Measurements from ENCODE around the gene SMCHD1.
"Not testable (repeated sequence)": the region's sequence is repeated elsewhere in the genome, so short reads cannot be mapped to it uniquely, and the experiment has no call there.

SMCHD1 gene

GRCh38 chr18:2657788-2658458, 2.4 kb downstream of the SMCHD1 start:
- no peak for DNase-seq (ENCODE audit: low read depth in 2 of 3, low spot score in 1 of 3)

- not testable (repeated sequence) for DNase-seq (ENCODE audit: low read depth in 2 of 3, low spot score in 1 of 3)
Observed at GRCh38 chr18:2660849-2661248, 5.3 kb downstream of the SMCHD1 start.

- DNase-seq (ENCODE audit: low read depth in 2 of 3, low spot score in 1 of 3): not testable (repeated sequence)
Observed at GRCh38 chr18:2662288-2662687, 6.8 kb downstream of the SMCHD1 start.

DNA sequence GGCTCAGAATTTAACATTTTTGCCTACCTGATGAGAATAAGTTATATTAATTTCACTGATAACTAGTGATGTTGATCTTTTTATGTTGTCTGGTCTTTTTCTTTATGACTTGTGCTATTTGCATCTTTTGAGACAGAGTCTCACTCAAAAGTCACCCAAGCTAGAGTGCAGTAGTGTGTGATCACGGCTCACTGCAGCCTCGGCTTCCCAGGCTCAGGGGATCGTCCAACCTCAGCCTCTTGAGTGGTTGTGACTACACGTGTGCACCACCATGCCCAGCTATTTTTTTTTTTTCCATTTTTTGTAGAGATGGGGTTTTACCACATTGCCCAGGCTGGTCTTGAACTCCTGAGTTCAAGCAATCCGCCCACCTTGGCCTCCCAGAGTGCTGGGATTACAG, 7.5 kb downstream of the SMCHD1 start:
- DNase-seq (ENCODE audit: low read depth in 2 of 3, low spot score in 1 of 3): no peak

GRCh38 chr18:2672410-2672809, 16.9 kb downstream of the SMCHD1 start:
- no peak for DNase-seq (ENCODE audit: low read depth in 2 of 3, low spot score in 1 of 3)

- no peak for DNase-seq (ENCODE audit: low read depth in 2 of 3, low spot score in 1 of 3)
Observed at GRCh38 chr18:2672872-2673271, 17.3 kb downstream of the SMCHD1 start.

- not testable (repeated sequence) for DNase-seq (ENCODE audit: low read depth in 2 of 3, low spot score in 1 of 3)
Observed at GRCh38 chr18:2678933-2679332, 23.4 kb downstream of the SMCHD1 start.

- DNase-seq (ENCODE audit: low read depth in 2 of 3, low spot score in 1 of 3): no peak
Observed at GRCh38 chr18:2680216-2680792, 24.8 kb downstream of the SMCHD1 start.

DNA sequence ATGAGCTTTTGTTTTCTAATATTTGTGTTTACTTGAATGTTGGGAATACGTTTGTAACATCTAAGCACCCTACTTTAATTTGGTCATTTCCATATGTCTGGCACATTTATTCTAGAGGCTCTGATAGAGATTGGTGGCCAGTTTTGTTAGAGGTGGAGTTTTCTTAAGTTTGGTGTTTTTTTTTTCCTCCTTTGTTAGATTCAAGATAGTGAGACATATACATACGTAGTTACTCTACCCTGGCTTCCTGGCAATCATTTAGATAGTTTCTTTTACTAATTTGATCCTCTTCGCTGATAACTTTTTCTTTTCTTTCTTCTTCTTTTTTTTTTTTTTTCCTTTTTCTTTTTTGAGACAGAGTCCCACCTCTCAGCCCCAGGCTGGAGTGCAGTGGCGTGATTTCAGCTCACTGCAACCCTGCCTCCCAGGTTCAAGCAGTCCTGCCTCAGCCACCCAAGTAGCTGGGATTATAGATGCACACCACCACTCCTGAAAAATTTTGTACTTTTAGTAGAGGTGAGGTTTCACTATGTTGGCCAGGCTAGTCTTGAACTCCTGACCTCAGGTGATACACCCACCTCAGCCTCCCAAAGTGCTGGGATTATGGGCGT, 26.6 kb downstream of the SMCHD1 start:
- DNase-seq (ENCODE audit: low read depth in 2 of 3, low spot score in 1 of 3): no peak

DNA sequence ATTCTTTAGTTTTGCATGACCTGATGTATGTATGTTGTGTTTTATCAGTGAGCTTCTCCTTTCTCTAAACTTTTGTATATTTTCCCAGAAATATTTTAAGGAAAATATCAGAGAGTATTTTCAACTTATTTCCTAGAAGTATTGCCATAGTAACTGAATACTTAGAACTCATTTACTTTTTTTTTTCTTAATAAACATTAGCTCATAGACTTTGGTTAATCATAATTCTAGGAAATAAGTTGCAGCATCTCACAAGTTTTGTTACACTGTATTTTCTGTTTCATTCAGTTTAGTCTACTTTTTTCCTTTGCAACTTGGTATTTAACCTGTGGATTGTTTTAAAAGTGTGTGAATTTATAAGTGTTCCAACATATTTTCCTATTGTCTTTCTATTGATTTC, 27.5 kb downstream of the SMCHD1 start:
- no peak for DNase-seq (ENCODE audit: low read depth in 2 of 3, low spot score in 1 of 3)

GRCh38 chr18:2686349-2686968, 30.9 kb downstream of the SMCHD1 start:
- no peak for DNase-seq (ENCODE audit: low read depth in 2 of 3, low spot score in 1 of 3)

GRCh38 chr18:2687390-2688001, 32.0 kb downstream of the SMCHD1 start:
- no peak for DNase-seq (ENCODE audit: low read depth in 2 of 3, low spot score in 1 of 3)

DNA sequence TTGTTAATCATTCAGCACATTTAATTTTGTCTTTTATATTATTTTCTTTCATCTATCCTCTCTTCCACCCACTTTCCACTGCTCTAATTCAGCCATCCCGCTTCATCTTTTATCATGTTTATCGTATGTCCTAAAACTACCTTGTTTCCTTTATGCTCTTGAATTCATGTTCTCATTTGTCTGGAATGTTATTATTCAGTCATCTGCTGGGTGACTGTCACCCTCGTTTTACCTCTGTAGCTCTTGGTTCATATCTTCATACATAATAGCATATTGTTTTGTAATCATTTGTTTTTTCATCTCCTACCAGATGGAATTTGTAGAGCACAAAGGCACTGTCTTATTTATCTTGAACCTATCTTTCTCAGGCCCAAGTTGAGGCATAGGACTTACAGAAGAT, 37.0 kb downstream of the SMCHD1 start:
- DNase-seq (ENCODE audit: low read depth in 2 of 3, low spot score in 1 of 3): no peak

GRCh38 chr18:2697184-2697583, 41.7 kb downstream of the SMCHD1 start:
- no peak for DNase-seq (ENCODE audit: low read depth in 2 of 3, low spot score in 1 of 3)

DNA sequence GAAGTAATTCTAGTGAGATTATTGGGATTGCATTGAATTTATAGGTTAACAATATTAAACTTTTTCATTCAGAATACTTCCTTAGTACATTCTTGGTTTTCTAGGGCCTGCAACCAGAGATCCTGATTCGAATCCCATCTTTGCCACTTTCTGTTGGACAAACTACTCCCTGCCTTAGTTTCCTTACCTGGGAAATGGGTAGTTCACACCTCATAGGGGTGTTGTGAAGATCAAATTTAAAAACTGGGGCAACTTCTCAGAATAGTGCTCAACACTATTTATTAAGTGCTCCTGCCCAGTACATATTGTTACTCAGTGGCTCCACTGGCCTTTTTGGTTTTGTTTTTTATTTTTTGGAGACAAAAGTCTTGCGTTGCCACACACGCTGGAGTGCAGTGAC, 43.5 kb downstream of the SMCHD1 start:
- DNase-seq (ENCODE audit: low read depth in 2 of 3, low spot score in 1 of 3): no peak

- DNase-seq (ENCODE audit: low read depth in 2 of 3, low spot score in 1 of 3): no peak
Observed at GRCh38 chr18:2704541-2704940, 49.0 kb downstream of the SMCHD1 start.

DNA sequence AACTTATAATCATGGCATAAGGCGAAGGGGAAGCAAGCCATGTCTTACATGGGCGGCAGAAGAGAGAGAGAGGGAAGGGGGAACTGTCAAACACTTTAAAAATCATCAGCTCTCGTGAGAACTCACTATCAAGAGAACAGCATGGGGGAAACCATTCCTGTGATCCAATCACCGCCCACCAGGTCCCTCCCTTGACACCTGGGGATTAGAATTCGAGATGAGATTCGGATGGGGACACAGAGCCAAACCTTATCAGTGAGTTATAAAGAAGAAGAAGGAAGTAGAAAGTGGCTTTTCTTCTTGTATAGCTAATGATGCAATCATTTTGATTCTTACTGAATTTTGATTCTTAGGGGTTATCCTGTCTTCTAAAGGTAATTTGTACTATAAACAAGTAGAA, 51.4 kb downstream of the SMCHD1 start:
- DNase-seq (ENCODE audit: low read depth in 2 of 3, low spot score in 1 of 3): no peak

- no peak for DNase-seq (ENCODE audit: low read depth in 2 of 3, low spot score in 1 of 3)
Observed at GRCh38 chr18:2707551-2708168, 52.1 kb downstream of the SMCHD1 start.

DNA sequence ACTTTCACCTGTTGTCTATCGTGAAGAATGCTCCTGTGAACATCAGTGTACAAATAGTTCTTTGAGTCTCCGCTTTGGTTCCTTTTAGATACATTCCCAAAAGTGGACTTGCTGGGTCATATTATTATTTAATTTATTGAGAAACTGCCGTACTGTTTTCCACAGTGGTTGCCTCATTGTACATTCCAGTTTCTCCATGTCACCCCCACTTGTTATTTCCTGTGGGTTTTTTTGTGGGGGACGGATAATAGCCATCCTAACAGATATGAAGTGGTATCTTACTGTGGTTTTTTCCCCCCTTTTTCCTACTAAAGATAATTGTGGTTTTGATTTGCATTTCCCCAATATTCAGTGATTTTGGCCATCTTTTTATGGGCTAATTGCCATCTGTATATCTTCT, 53.8 kb downstream of the SMCHD1 start:
- no peak for DNase-seq (ENCODE audit: low read depth in 2 of 3, low spot score in 1 of 3)

- DNase-seq (ENCODE audit: low read depth in 2 of 3, low spot score in 1 of 3): no peak
Observed at GRCh38 chr18:2714140-2714539, 58.6 kb downstream of the SMCHD1 start.

DNA sequence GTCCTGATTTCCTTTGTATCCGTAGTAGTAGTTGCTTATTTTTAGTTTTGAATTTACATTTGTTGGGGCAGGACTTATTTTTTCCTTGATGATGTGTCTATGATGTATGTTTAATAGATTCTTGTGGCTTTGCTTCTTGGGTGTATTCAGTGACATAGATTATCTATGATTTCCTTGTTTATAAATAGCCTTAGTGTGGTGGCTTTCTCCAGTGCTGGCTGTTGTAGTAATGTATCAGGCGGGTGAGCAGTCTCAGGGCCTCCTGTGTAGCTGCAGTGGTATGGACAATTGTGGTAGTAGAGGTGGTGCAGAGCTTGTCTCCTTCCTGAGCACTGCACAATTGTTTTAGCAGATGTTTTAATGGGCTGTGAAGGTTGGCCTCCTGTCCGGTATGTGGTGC, 60.5 kb downstream of the SMCHD1 start:
- DNase-seq (ENCODE audit: low read depth in 2 of 3, low spot score in 1 of 3): no peak

Measured in stimulated activated CD4-positive, alpha-beta T cell treated with anti-CD3 and anti-CD28 coated beads, Interleukin-12 subunit alpha, Interleukin-12 subunit beta, amount 100 ng/mL, for 48 hours (primary cell).